Fibroblast of lung (primary cell): ENCODE data around the gene RADIL.

Experiments
- CTCF ChIP-seq, 2 donors: IDR thresholded peaks in 1 of 2; conservative IDR thresholded peaks in 1 of 2; 1 replicate in 1 of 2; 2 replicates in 1 of 2; pipeline ENCODE4 v1.5.1; 2011 to 2012; ENCODE audit warnings: low read length in 2 of 2, control low read depth in 1 of 2, inconsistent platforms in 1 of 2, low read depth in 1 of 2, mild to moderate bottlenecking in 1 of 2
- EZH2 ChIP-seq: IDR thresholded peaks from 2 replicates; pipeline ENCODE4 v1.5.1; 2012; ENCODE audit warnings: low read length, control low read depth, mild to moderate bottlenecking; ENCODE audit errors: missing control alignments

DNA sequence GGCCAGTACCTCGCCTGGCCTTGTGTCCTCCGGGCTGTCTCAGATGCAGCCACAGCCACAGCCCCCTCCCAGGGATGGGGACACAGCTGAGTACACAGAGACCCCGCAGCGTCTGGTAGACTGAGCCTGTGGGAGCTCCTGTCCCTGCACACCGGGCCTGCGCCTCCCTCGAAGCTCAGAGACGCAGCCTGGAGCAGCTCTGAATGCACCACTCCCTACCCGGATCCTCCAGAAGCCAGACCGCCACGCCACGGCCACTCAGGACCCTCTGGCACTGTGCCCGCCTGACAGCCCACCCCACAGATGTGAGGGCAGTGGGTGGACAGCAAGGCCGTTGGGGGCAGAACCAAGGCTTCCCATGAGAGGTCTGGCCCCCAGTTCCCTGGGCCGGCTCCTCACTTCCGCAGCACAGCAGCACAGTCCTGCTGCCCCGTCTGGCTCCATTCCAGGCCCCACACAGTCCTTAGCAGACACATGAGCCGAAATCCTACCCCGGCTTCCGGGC is 62.5 kb downstream of the RADIL start:
- TF ChIP-seq EZH2 (no peak), CTCF (conservative IDR thresholded peaks at IDR 0.05 in 1 of 2, IDR thresholded peaks at IDR 0.05 in 1 of 2; ENCODE audit: low read depth in 1 of 2, low read length in 2 of 2) (no peak)
